Measurements from ENCODE around the gene CHMP2A. TPM values are rescaled to one million over a fixed set of nuclear protein-coding genes. Genes with fewer than 3 reads are reported as not detected.

CHMP2A gene
- polyA plus RNA-seq, 2 of the 4 experiments (the other 2 are of a cell fraction) = 198 to 280 TPM

DNA sequence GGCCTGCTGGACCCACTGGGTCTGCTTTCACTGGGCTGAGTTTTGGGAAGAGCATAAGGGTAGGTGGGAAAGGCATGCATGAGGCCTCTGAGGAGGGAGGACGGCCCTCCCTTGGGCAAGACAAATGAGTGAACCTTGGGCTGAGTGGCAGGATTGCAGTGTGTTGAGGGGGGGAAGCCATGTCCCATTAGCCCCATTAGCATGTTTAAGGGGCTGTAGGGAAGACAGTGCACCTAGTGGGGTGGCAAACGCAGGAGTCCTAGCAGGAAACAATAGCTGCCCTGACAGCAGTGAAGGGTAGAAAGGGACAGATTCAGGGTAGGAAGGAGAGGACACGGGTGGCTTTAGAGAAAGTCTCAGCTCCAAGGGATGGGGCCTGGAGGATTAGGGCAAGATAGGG lies 32.2 kb downstream of the CHMP2A start (continued):
- TF ChIP-seq, protein P1, sequence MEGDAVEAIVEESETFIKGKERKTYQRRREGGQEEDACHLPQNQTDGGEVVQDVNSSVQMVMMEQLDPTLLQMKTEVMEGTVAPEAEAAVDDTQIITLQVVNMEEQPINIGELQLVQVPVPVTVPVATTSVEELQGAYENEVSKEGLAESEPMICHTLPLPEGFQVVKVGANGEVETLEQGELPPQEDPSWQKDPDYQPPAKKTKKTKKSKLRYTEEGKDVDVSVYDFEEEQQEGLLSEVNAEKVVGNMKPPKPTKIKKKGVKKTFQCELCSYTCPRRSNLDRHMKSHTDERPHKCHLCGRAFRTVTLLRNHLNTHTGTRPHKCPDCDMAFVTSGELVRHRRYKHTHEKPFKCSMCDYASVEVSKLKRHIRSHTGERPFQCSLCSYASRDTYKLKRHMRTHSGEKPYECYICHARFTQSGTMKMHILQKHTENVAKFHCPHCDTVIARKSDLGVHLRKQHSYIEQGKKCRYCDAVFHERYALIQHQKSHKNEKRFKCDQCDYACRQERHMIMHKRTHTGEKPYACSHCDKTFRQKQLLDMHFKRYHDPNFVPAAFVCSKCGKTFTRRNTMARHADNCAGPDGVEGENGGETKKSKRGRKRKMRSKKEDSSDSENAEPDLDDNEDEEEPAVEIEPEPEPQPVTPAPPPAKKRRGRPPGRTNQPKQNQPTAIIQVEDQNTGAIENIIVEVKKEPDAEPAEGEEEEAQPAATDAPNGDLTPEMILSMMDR (IDR thresholded peaks at IDR 0.05) = no peak
- TF ChIP-seq NPAS2 (CRISPR knock-in tag; IDR thresholded peaks at IDR 0.05; ENCODE audit: borderline replicate concordance) = no peak
- TF ChIP-seq JUN (IDR thresholded peaks at IDR 0.05) = no peak

DNA sequence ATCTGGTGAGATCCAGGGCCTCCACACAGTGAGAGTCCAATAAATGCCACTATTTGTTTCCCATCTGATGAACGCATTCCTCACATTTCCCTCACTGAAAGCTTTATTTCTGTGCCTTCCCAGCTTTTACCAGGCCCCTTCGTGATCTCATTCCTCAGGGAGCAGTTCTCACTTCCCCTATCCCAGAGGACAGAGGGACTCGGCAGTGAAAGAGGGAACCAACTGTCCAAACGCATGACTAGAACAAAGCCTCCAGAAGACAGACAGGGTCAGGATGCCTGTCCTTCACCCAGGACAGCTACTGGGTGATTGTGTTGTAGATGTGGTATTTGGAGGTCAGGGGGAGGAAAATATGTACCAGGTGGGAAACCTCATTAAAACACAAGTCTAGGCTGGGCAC lies 33.3 kb downstream of the CHMP2A start:
- CTCF ChIA-PET = interaction anchor here (0.6 to 8.6 kb wide), 6 partner anchors 12 to 1690 kb away, joined by 3 to 222 read pairs (median 37); partner anchors contain the start of genes CHMP2A, SLC27A5 and TRIM28

DNA sequence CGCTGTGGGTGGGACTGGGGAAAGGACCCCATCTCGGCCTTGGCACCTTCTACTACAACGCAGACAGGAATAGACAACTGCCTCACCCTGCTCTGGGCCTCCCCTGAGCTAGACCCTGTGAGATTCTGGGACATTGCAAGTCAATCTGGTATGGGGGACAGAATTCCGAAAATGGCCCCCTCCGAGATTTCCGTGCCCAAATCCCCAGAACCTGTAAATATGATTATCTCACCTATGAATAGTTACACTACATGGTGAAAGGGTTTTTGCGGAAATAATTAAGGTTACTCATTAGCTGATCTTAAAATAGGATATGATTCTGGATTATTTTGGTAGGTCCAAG lies 34.7 kb downstream of the CHMP2A start:
- no peaks in the 10 kb centered on the region for H3K9me3 ChIP-seq
- no peak for FAIRE-seq
- ChIA-PET POLR2A (interaction anchor here (0.5 to 5.7 kb wide), 26 partner anchors 9 to 768 kb away, joined by 3 to 184 read pairs (median 6); partner anchors contain the start of genes CHMP2A, ERVK3-1, MZF1 and SLC27A5), CTCF (interaction anchor here (0.7 to 8.6 kb wide), 54 partner anchors 9 to 1131 kb away, joined by 3 to 222 read pairs (median 6); partner anchors contain the start of genes CHMP2A, SLC27A5, TRIM28 and UBE2M)
- peaks cover 14% of the 10 kb centered on the region for H3K4me1 ChIP-seq
- DNase-seq (ENCODE audit: low read depth in 1 of 2, low spot score in 1 of 2) = no peak
- H3K27ac ChIP-seq = peak overlapping the region; percentile 86 to 92
- no peak for ATAC-seq
- H3K4me2 ChIP-seq = peak overlapping the region; percentile 98
- TF ChIP-seq HOXB13 (CRISPR knock-in tag; IDR thresholded peaks at IDR 0.05; ENCODE audit: low read depth) (no peak), RAD21 (conservative IDR thresholded peaks at IDR 0.05 in 1 of 2, IDR thresholded peaks at IDR 0.05 in 1 of 2) (0 out of 5 replicates have a peak, but pooled peaks of 1 of the 2 experiments have one; percentile 6), EHF (CRISPR knock-in tag; IDR thresholded peaks at IDR 0.05) (0 out of 2 replicates have a peak, but pooled peaks have one; percentile 64)
- TF ChIP-seq, protein P2, sequence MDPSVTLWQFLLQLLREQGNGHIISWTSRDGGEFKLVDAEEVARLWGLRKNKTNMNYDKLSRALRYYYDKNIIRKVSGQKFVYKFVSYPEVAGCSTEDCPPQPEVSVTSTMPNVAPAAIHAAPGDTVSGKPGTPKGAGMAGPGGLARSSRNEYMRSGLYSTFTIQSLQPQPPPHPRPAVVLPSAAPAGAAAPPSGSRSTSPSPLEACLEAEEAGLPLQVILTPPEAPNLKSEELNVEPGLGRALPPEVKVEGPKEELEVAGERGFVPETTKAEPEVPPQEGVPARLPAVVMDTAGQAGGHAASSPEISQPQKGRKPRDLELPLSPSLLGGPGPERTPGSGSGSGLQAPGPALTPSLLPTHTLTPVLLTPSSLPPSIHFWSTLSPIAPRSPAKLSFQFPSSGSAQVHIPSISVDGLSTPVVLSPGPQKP (IDR thresholded peaks at IDR 0.05; ENCODE audit: low read depth, low read length) = no peak
- 22% methylated on average over 6 of the region's 7 CpGs for WGBS (ENCODE audit: missing lambda C conversion rate)
- peak overlapping the region; percentile 65 for H3K4me3 ChIP-seq

More for the DNA sequence above, 33.3 kb downstream of the CHMP2A start:
- Histone ChIP-seq H3K4me1 (peaks cover 14% of the 10 kb centered on the region), H3K9me3 (no peaks in the 10 kb centered on the region), H3K4me3 (no peak overlapping the region), H3K4me2 (peak overlapping the region; percentile 98; the same call in 2 of the 3 replicates), H3K27ac (peak overlapping the region in 1 of 2 experiments; percentile 92; a peak in 1 of 6 replicates)
- no peak for DNase-seq (ENCODE audit: low read depth in 1 of 2, low spot score in 1 of 2)
- POLR2A ChIA-PET = interaction anchor here (0.7 to 5.7 kb wide), 5 partner anchors 12 to 752 kb away, joined by 3 to 184 read pairs (median 40); partner anchors contain the start of genes CHMP2A, TRIM28 and ZNF586
- WGBS (ENCODE audit: missing lambda C conversion rate) = 89% methylated on average over 4 of the region's 4 CpGs
- no peak for FAIRE-seq
- ATAC-seq = no peak
- TF ChIP-seq SMC3 (IDR thresholded peaks at IDR 0.05) (no peak), JUNB (IDR thresholded peaks at IDR 0.05) (no peak), ZNF302 (CRISPR knock-in tag; IDR thresholded peaks at IDR 0.05) (no peak), NFE2L2 (conservative IDR thresholded peaks at IDR 0.05; ENCODE audit: low read length) (no peak), HEYL (CRISPR knock-in tag; IDR thresholded peaks at IDR 0.05) (no peak), BHLHE40 (IDR thresholded peaks at IDR 0.05; ENCODE audit: low read depth, low read length) (no peak), EP300 (IDR thresholded peaks at IDR 0.05) (no peak), CHD4 (IDR thresholded peaks at IDR 0.05; ENCODE audit: borderline replicate concordance) (no peak), KDM1A (IDR thresholded peaks at IDR 0.05; ENCODE audit: low read depth) (no peak), RARB (CRISPR knock-in tag; IDR thresholded peaks at IDR 0.05) (no peak), MAFK (IDR thresholded peaks at IDR 0.05; ENCODE audit: partially characterized antibody) (no peak), EHF (CRISPR knock-in tag; IDR thresholded peaks at IDR 0.05) (no peak), POLR2A (IDR thresholded peaks at IDR 0.05; ENCODE audit: low read length) (no peak)
- TF ChIP-seq, protein P3, sequence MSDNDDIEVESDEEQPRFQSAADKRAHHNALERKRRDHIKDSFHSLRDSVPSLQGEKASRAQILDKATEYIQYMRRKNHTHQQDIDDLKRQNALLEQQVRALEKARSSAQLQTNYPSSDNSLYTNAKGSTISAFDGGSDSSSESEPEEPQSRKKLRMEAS (IDR thresholded peaks at IDR 0.05) = no peak
- TF ChIP-seq, protein P4, sequence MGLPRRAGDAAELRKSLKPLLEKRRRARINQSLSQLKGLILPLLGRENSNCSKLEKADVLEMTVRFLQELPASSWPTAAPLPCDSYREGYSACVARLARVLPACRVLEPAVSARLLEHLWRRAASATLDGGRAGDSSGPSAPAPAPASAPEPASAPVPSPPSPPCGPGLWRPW (IDR thresholded peaks at IDR 0.05) = no peak
- TF ChIP-seq, protein P5, sequence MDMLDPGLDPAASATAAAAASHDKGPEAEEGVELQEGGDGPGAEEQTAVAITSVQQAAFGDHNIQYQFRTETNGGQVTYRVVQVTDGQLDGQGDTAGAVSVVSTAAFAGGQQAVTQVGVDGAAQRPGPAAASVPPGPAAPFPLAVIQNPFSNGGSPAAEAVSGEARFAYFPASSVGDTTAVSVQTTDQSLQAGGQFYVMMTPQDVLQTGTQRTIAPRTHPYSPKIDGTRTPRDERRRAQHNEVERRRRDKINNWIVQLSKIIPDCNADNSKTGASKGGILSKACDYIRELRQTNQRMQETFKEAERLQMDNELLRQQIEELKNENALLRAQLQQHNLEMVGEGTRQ (IDR thresholded peaks at IDR 0.05) = no peak

Data from A549 (cell line).